ENCODE measurements around the gene RBKS. TPM values are rescaled to one million over a fixed set of nuclear protein-coding genes. Genes with fewer than 3 reads are reported as not detected.

RBKS gene
- total and polyA plus RNA-seq, 2 of the 8 experiments (the other 6 are each of a cell fraction or from before 2014, with no cell fraction given), result 1.1 to 1.5 TPM

DNA sequence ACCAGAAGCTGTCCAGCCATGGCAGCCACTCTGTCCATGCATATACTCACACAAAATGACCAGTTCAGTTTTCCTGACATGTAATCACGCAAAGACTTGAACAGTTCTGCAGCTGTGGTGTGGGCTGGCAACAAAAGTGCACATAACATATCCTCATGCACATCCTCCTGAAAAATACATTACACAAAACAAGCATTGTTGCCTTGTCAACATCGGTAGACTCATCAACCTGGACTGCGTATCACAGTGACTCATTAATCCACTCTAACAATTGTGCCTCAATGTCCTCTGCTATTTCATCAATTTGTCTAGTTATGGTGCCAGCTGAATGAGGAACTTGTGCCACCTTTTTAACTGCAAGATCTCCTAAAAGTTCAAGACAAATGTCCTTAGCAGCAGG lies 19.5 kb downstream of the RBKS start:
- POLR2A ChIA-PET (ENCODE audit: partially characterized antibody), result no interaction called here
- Histone ChIP-seq H2BK120ac (replicated peaks; ENCODE audit: low read depth, low read length) (no peak overlapping the region), H4K91ac (replicated peaks; ENCODE audit: insufficient read length, low read length) (no peak overlapping the region), H3K23ac (ENCODE audit: insufficient read length) (no peak overlapping the region), H3K56ac (replicated peaks; ENCODE audit: insufficient read length, low read depth, low read length) (no peak overlapping the region), H3K27me3 (replicated peaks in 1 of 4; ENCODE audit: control insufficient read depth in 3 of 4, extremely low read depth in 1 of 4, insufficient read depth in 3 of 4, low read length in 3 of 4) (no peaks in the 10 kb centered on the region), H2AK5ac (ENCODE audit: low read depth, low read length) (no peak overlapping the region), H4K5ac (ENCODE audit: insufficient read length, low read depth, low read length) (no peak overlapping the region), H2BK5ac (ENCODE audit: low read depth, low read length) (no peak overlapping the region), H3K14ac (ENCODE audit: insufficient read length) (no peak overlapping the region), H4K8ac (ENCODE audit: extremely low read depth, insufficient read depth, low read length) (no peak overlapping the region), H4K20me1 (replicated peaks in 1 of 2; ENCODE audit: control insufficient read depth in 1 of 2, insufficient read depth in 2 of 2, low read length in 2 of 2) (no peaks in the 10 kb centered on the region), H3K4me2 (ENCODE audit: insufficient read depth in 1 of 2, low read depth in 2 of 2, low read length in 2 of 2) (no peak overlapping the region), H3K36me3 (ENCODE audit: control insufficient read depth in 2 of 4, insufficient read depth in 4 of 4, low read length in 3 of 4) (no peaks in the 10 kb centered on the region), H2BK12ac (ENCODE audit: low read depth, low read length) (no peak overlapping the region), H3K79me1 (ENCODE audit: low read depth, low read length) (no peaks in the 10 kb centered on the region), H3K9ac (replicated peaks in 1 of 4; ENCODE audit: extremely low read depth in 1 of 4, low read depth in 3 of 4, low read length in 3 of 4) (no peak overlapping the region), H3K4ac (replicated peaks; ENCODE audit: insufficient read length, low read depth, low read length) (no peak overlapping the region), H3K9me3 (ENCODE audit: insufficient read depth in 2 of 2, low read depth in 1 of 2, low read length in 1 of 2) (no peaks in the 10 kb centered on the region), H3K23me2 (ENCODE audit: low read depth, low read length) (no peaks in the 10 kb centered on the region), H3K79me2 (ENCODE audit: control insufficient read depth in 1 of 2, insufficient read depth in 2 of 2, low read length in 2 of 2) (no peaks in the 10 kb centered on the region), H2BK15ac (ENCODE audit: low read length) (no peak overlapping the region), H3K27ac (ENCODE audit: low read depth, low read length) (no peak overlapping the region), H2BK20ac (ENCODE audit: low read length) (no peak overlapping the region), H3K18ac (ENCODE audit: extremely low read depth, low read length) (no peak overlapping the region), H2AFZ (ENCODE audit: low read length) (no peak overlapping the region), H3K4me3 (ENCODE audit: extremely low read depth in 1 of 4, insufficient read depth in 2 of 4, low read depth in 3 of 4, low read length in 4 of 4) (no peak overlapping the region), H3K4me1 (replicated peaks in 1 of 4; ENCODE audit: control insufficient read depth in 3 of 4, insufficient read depth in 4 of 4, low read length in 3 of 4) (no peaks in the 10 kb centered on the region)
- 93% methylated on average over 3 of the region's 3 CpGs; no CpG with 5 or more reads in 1 of the 2 experiments for WGBS, 2 experiments (ENCODE audit: extremely low coverage in 1 of 2, insufficient coverage in 1 of 2, insufficient read length in 1 of 2, insufficient replicate concordance in 2 of 2, low coverage in 1 of 2, low lambda C conversion rate in 2 of 2, missing lambda C conversion rate in 1 of 2)
- DNase-seq (ENCODE audit: low read depth in 1 of 2, low spot score in 2 of 2) (no peak), FAIRE-seq (no peak)
- CTCF ChIA-PET (ENCODE audit: partially characterized antibody), result interaction anchor here (0.6 to 1.3 kb wide), 2 partner anchors 10 to 64 kb away, joined by 3 to 4 read pairs; no protein-coding TSS in a partner anchor
- TF ChIP-seq NRF1 (IDR thresholded peaks at IDR 0.05; ENCODE audit: low read depth, low read length) (no peak), TAF1 (IDR thresholded peaks at IDR 0.05; ENCODE audit: low read depth, low read length) (no peak), ZNF274 (IDR thresholded peaks at IDR 0.05; ENCODE audit: borderline replicate concordance, extremely low read depth, low read length) (no peak)

All from H1 (cell line).